GM21717 (cell line): Measurements from ENCODE around the gene ATP13A4.
"Not testable (repeated sequence)": the region's sequence is repeated elsewhere in the genome, so short reads cannot be mapped to it uniquely, and the experiment has no call there.

ENCODE experiments used
- ATAC-seq: cut with Tn5 transposase; IDR thresholded peaks from one replicate; pipeline ENCODE4 v1.9.1; 2021; ENCODE audit warnings: mild to moderate bottlenecking, moderate library complexity; ENCODE audit not compliant: unreplicated experiment

ATP13A4 gene

GRCh38 chr3:193563426-193563825 is 8.7 kb upstream of the ATP13A4 start:
- ATAC-seq: no peak

- ATAC-seq: no peak
Measured at GRCh38 chr3:193560870-193561269, 6.2 kb upstream of the ATP13A4 start.

GRCh38 chr3:193560091-193560490 is 5.4 kb upstream of the ATP13A4 start:
- ATAC-seq: no peak

- ATAC-seq: no peak
Measured at GRCh38 chr3:193559100-193559499, 4.4 kb upstream of the ATP13A4 start.

- no peak for ATAC-seq
Measured at GRCh38 chr3:193556841-193557240, 2.1 kb upstream of the ATP13A4 start.

- no peak for ATAC-seq
Measured at GRCh38 chr3:193553586-193553985, 1.1 kb downstream of the ATP13A4 start.

GRCh38 chr3:193552923-193553322 is 1.8 kb downstream of the ATP13A4 start:
- ATAC-seq: no peak

GRCh38 chr3:193548406-193548805 is 6.3 kb downstream of the ATP13A4 start:
- no peak for ATAC-seq

GRCh38 chr3:193546129-193546528 is 8.6 kb downstream of the ATP13A4 start:
- ATAC-seq: no peak

- no peak for ATAC-seq
Measured at GRCh38 chr3:193545304-193545703, 9.4 kb downstream of the ATP13A4 start.

GRCh38 chr3:193544289-193544688 is 10.4 kb downstream of the ATP13A4 start:
- no peak for ATAC-seq

GRCh38 chr3:193530231-193531165 is 24.2 kb downstream of the ATP13A4 start:
- no peak for ATAC-seq

GRCh38 chr3:193526085-193526484 is 28.6 kb downstream of the ATP13A4 start:
- ATAC-seq: not testable (repeated sequence)

- ATAC-seq: no peak
Measured at GRCh38 chr3:193522473-193522872, 32.2 kb downstream of the ATP13A4 start.

GRCh38 chr3:193520738-193521137 is 34.0 kb downstream of the ATP13A4 start:
- ATAC-seq: no peak

GRCh38 chr3:193515966-193516365 is 38.7 kb downstream of the ATP13A4 start:
- ATAC-seq: no peak

- ATAC-seq: no peak
Measured at GRCh38 chr3:193510154-193510553, 44.5 kb downstream of the ATP13A4 start.

GRCh38 chr3:193509103-193509965 is 45.4 kb downstream of the ATP13A4 start:
- ATAC-seq: no peak

GRCh38 chr3:193508108-193508507 is 46.6 kb downstream of the ATP13A4 start:
- ATAC-seq: no peak

- no peak for ATAC-seq
Measured at GRCh38 chr3:193507566-193507965, 47.1 kb downstream of the ATP13A4 start.

- ATAC-seq: no peak
Measured at GRCh38 chr3:193506921-193507320, 47.8 kb downstream of the ATP13A4 start.

- ATAC-seq: no peak
Measured at GRCh38 chr3:193502871-193503270, 51.8 kb downstream of the ATP13A4 start.
